HepG2 (cell line): Measurements from ENCODE around the gene PRDX5. TPM values are rescaled to one million over a fixed set of nuclear protein-coding genes. Genes with fewer than 3 reads are reported as not detected.
A peak's percentile ranks its signal among the peaks of the same experiment; 100 is the strongest.

Experiments
- ATAC-seq: fragments of 200-7000 bp; cut with Tn5 transposase; 3 replicates; pipeline ENCODE4 v1.9.1; 2020; ENCODE audit warnings: mild to moderate bottlenecking, moderate library complexity
- BruUV-seq: library from RNA; stranded (reverse); fragments of 400-500 nt; replicated peaks from 2 replicates; lab custom pipeline; 2021; lab: Mats Ljungman, UMichigan
- CTCF ChIA-PET: fragments of 300-600 bp; formaldehyde crosslinking; extraction: SDS; loops from one replicate; lab custom pipeline; 2021; ENCODE audit warnings: low total read pairs, inconsistent platforms, low intra/inter-chr PET ratio; lab: Yijun Ruan, JAX
- POLR2A ChIA-PET: fragments of 350-600 bp; sonication (Branson Sonifier 250); formaldehyde crosslinking; loops from one replicate; lab custom pipeline; 2020; ENCODE audit warnings: antibody characterized with exemption, inconsistent platforms; lab: Yijun Ruan, JAX
- DNase-seq: peaks from one replicate; pipeline ENCODE4 v3.0.0-alpha.2; 2015; ENCODE audit warnings: low spot score
- FAIRE-seq: peaks from 3 replicates; lab custom pipeline; 2011; peaks lifted over from hg19 to GRCh38; lab: Jason Lieb, UNC
- H2AFZ ChIP-seq: one replicate; pipeline ENCODE4 v1.6.1; 2011; ENCODE audit warnings: low read length, inconsistent platforms
- H3K27ac ChIP-seq: fragments of 300-600 bp; 3 replicates; pipeline ENCODE4 v1.8.0; 2011; ENCODE audit warnings: mixed run types, mild to moderate bottlenecking, mixed read lengths, low read length, inconsistent platforms; ENCODE audit not compliant: insufficient read depth; ENCODE audit errors: extremely low read length
- H3K27me3 ChIP-seq, 2 experiments: fragments of 200-600 bp in 1 of 2; 2 replicates in 1 of 2; 3 replicates in 1 of 2; pipeline versions ENCODE4 v1.6.0 to v1.8.0; 2011; ENCODE audit warnings: low read length in 2 of 2, mild to moderate bottlenecking in 2 of 2, moderate library complexity in 2 of 2, inconsistent platforms in 1 of 2; ENCODE audit not compliant: insufficient read depth in 2 of 2, control insufficient read depth in 1 of 2
- H3K36me3 ChIP-seq, 2 experiments: fragments of 200-600 bp in 1 of 2; replicated peaks in 1 of 2; 2 replicates in 1 of 2; 3 replicates in 1 of 2; pipeline versions ENCODE4 v1.5.1 to v1.8.0; 2011; ENCODE audit warnings: low read length in 2 of 2, inconsistent platforms in 1 of 2; ENCODE audit not compliant: insufficient read depth in 2 of 2, control insufficient read depth in 1 of 2
- H3K4me1 ChIP-seq: 2 replicates; pipeline ENCODE4 v1.5.1; 2012; ENCODE audit warnings: low read length, inconsistent platforms; ENCODE audit not compliant: insufficient read depth
- H3K4me2 ChIP-seq: 2 replicates; pipeline ENCODE4 v1.6.0; 2011; ENCODE audit warnings: low read depth, low read length, inconsistent platforms
- H3K4me3 ChIP-seq, 3 experiments: fragments of 200-600 bp in 1 of 3; sonication (generic), shearing (Covaris generic) in 1 of 3; replicated peaks in 1 of 3; 2 replicates each; pipeline ENCODE4 v1.5.1; 2011 to 2016; ENCODE audit warnings: low read length in 3 of 3, inconsistent platforms in 2 of 3, low read depth in 2 of 3, mild to moderate bottlenecking in 2 of 3, control low read depth in 1 of 3, mixed read lengths in 1 of 3; ENCODE audit not compliant: insufficient read depth in 1 of 3
- H3K79me2 ChIP-seq: one replicate; pipeline ENCODE4 v1.6.1; 2011; ENCODE audit warnings: low read length, inconsistent platforms; ENCODE audit not compliant: insufficient read depth
- H3K9ac ChIP-seq: 2 replicates; pipeline ENCODE4 v1.6.0; 2011; ENCODE audit warnings: mild to moderate bottlenecking, low read depth, low read length, inconsistent platforms; ENCODE audit not compliant: insufficient read depth
- H3K9me3 ChIP-seq: 2 replicates; pipeline ENCODE4 v1.5.1; 2012; ENCODE audit warnings: mild to moderate bottlenecking, low read length
- H4K20me1 ChIP-seq: 2 replicates; pipeline ENCODE4 v1.6.0; 2011; ENCODE audit warnings: inconsistent platforms, mild to moderate bottlenecking, low read length, moderate library complexity; ENCODE audit not compliant: insufficient read depth
- CEBPB ChIP-seq: IDR thresholded peaks from 2 replicates; pipeline ENCODE4 v1.6.1; 2011; ENCODE audit warnings: low read depth, low read length, improper control_type of control experiment, borderline replicate concordance
- CEBPG ChIP-seq: IDR thresholded peaks from 2 replicates; pipeline ENCODE4 v1.6.1; 2016
- CREB1 ChIP-seq, 2 experiments: fragments of 450-650 bp in 1 of 2; IDR thresholded peaks; 2 replicates each; pipeline ENCODE4 v1.6.1; 2016 to 2017; ENCODE audit warnings: control low read depth in 1 of 2, mild to moderate bottlenecking in 1 of 2, missing compliant biosample characterization in 1 of 2, missing genetic modification characterization in 1 of 2
- ETV5 ChIP-seq: IDR thresholded peaks from 2 replicates; pipeline ENCODE4 v1.6.1; 2018; ENCODE audit warnings: missing biosample characterization, missing genetic modification reagents, inconsistent platforms, borderline replicate concordance
- FOSL2 ChIP-seq: sonication (generic); formaldehyde crosslinking; IDR thresholded peaks from 2 replicates; pipeline ENCODE4 v1.4.0; 2020; ENCODE audit warnings: missing genetic modification reagents
- FOXC1 ChIP-seq: sonication (generic); formaldehyde crosslinking; IDR thresholded peaks from 2 replicates; pipeline ENCODE4 v1.8.0; 2022; ENCODE audit warnings: mild to moderate bottlenecking, missing genetic modification reagents, borderline replicate concordance
- MAFF ChIP-seq: IDR thresholded peaks from 2 replicates; pipeline ENCODE4 v1.6.1; 2011; ENCODE audit warnings: low read depth, low read length, improper control_type of control experiment
- MAZ ChIP-seq, 2 experiments: sonication (generic) in 1 of 2; formaldehyde crosslinking in 1 of 2; IDR thresholded peaks; 2 replicates each; pipeline versions ENCODE4 v1.5.0 to v1.6.1; 2012 to 2020; ENCODE audit warnings: low read depth in 2 of 2, mild to moderate bottlenecking in 2 of 2, borderline replicate concordance in 1 of 2, improper control_type of control experiment in 1 of 2, low read length in 1 of 2, missing genetic modification reagents in 1 of 2, moderate library complexity in 1 of 2
- MBD4 ChIP-seq: IDR thresholded peaks from 2 replicates; pipeline ENCODE4 v1.6.1; 2012; ENCODE audit warnings: low read length, inconsistent platforms, borderline replicate concordance
- SP5 ChIP-seq: IDR thresholded peaks from 2 replicates; pipeline ENCODE4 v1.6.1; 2016; ENCODE audit warnings: low read depth, borderline replicate concordance
- TFAP4 ChIP-seq: sonication (generic); IDR thresholded peaks from 2 replicates; pipeline ENCODE4 v1.6.1; 2016; ENCODE audit warnings: low read depth, borderline replicate concordance
- XRCC5 ChIP-seq: fragments of 200-400 bp; formaldehyde crosslinking; optimal IDR thresholded peaks from 2 replicates; pipeline ENCODE3; 2017; ENCODE audit warnings: mild to moderate bottlenecking, low read length
- YEATS2 ChIP-seq: sonication (generic); formaldehyde crosslinking; IDR thresholded peaks from 2 replicates; pipeline ENCODE4 v1.4.0; 2020; ENCODE audit warnings: missing genetic modification reagents, borderline replicate concordance
- ZNF678 ChIP-seq: sonication (generic); formaldehyde crosslinking; IDR thresholded peaks from 2 replicates; pipeline ENCODE4 v1.4.0; 2020; ENCODE audit warnings: mild to moderate bottlenecking, missing genetic modification reagents
- ZNF770 ChIP-seq: sonication (generic); formaldehyde crosslinking; IDR thresholded peaks from 2 replicates; pipeline ENCODE4 v1.5.0; 2020; ENCODE audit warnings: mild to moderate bottlenecking, missing genetic modification reagents
- ZXDC ChIP-seq: sonication (generic); formaldehyde crosslinking; IDR thresholded peaks from 2 replicates; pipeline ENCODE4 v1.5.0; 2020; ENCODE audit warnings: mild to moderate bottlenecking, missing genetic modification reagents
- WGBS: methylation state at CpG from one replicate; pipeline ENCODE4 v1.1.6; 2017; ENCODE audit warnings: low lambda C conversion rate; 5-methylcytosine and 5-hydroxymethylcytosine counted together
- in situ Hi-C: cut with HindIII; loops from 2 replicates; pipeline ENCODE4 v1.10.0; 2017; ENCODE audit warnings: low pct_unique_long_range_greater_than_20kb; ENCODE audit not compliant: extremely low pct_ligation_motif_present
- intact Hi-C: fragments of 100-400 bp; cut with micrococcal nuclease; formaldehyde crosslinking; loops from one replicate; pipeline ENCODE4 v1.10.0; 2022; ENCODE audit not compliant: unreplicated experiment
- polyA plus RNA-seq, 8 experiments: library from polyadenylated mRNA; depleted of rRNA in 3 of 8; stranded (reverse) in 7 of 8; unstranded in 1 of 8; fragments of >200 nt; fragmentation: Illumina TruSeq in 4 of 8; extraction: Trizol in 4 of 8; gene quantifications; 2 replicates each; pipeline versions ENCODE4 v1.2.1 to v1.2.3, GENCODE V29; 2011 to 2016; ENCODE audit warnings: low read depth in 4 of 8, missing spikeins in 1 of 8, mixed read lengths in 1 of 8; ENCODE audit not compliant: insufficient read depth in 1 of 8
- total RNA-seq, 5 experiments: library from RNA; depleted of rRNA; stranded (reverse); fragments of >200 nt; fragmentation: Illumina TruSeq; extraction: Trizol; gene quantifications; 2 replicates each; pipeline ENCODE4 v1.2.3, GENCODE V29; 2016; ENCODE audit warnings: low read depth in 1 of 5

Gene PRDX5
- total and polyA plus RNA-seq, 2 of the 13 experiments (the other 11 are each of a cell fraction or from before 2014, with no cell fraction given), result 215 to 311 TPM

GRCh38 chr11:64334764-64335735 is 17.1 kb downstream of the PRDX5 start:
- H4K20me1 ChIP-seq, result no peaks in the 10 kb centered on the region
- no peaks in the 10 kb centered on the region for H3K36me3 ChIP-seq
- no peak overlapping the region for H3K9ac ChIP-seq
- 11% methylated on average over 12 of the region's 13 CpGs for WGBS
- no peak overlapping the region for H3K27ac ChIP-seq
- BruUV-seq, result no TSS peak
- H3K4me2 ChIP-seq, result no peak overlapping the region
- no peaks in the 10 kb centered on the region for H3K9me3 ChIP-seq
- ChIA-PET CTCF (no interaction called here), POLR2A (interaction anchor here (0.7 to 1.2 kb wide), 2 partner anchors 18 to 25 kb away, joined by 3 to 7 read pairs; partner anchors contain the start of genes PRDX5 and TRMT112)
- peak; percentile 85 for DNase-seq
- in situ Hi-C loops (no loop called here), intact Hi-C loops (no loop called here)
- no peak overlapping the region for H3K4me3 ChIP-seq
- no peak overlapping the region for H2AFZ ChIP-seq
- FAIRE-seq, result no peak
- ATAC-seq, result peak; percentile 74
- H3K27me3 ChIP-seq, result peaks cover 3 to 21% of the 10 kb centered on the region in 2 experiments; a peak in 4 of 5 replicates
- no peaks in the 10 kb centered on the region for H3K79me2 ChIP-seq
- H3K4me1 ChIP-seq, result peaks cover 22% of the 10 kb centered on the region
- 0 out of 2 replicates have a peak, but pooled peaks have one; percentile 24 for TF ChIP-seq MAZ (IDR thresholded peaks at IDR 0.05; ENCODE audit: borderline replicate concordance, low read depth, low read length)
- no peak for TF ChIP-seq MAZ (CRISPR knock-in tag; IDR thresholded peaks at IDR 0.05; ENCODE audit: low read depth)
- TF ChIP-seq ZNF770 (CRISPR knock-in tag), result peak; percentile 39; the same call in 1 of the 2 replicates
- peak; percentile 94 for TF ChIP-seq CEBPB
- 0 out of 2 replicates have a peak, but pooled peaks have one; percentile 29 for TF ChIP-seq YEATS2 (CRISPR knock-in tag)
- peak; percentile 15; the same call in 1 of the 2 replicates for TF ChIP-seq ETV5 (CRISPR knock-in tag)
- peak; percentile 79 for TF ChIP-seq CEBPG
- 0 out of 2 replicates have a peak, but pooled peaks have one; percentile 12 for TF ChIP-seq SP5 (CRISPR knock-in tag)
- TF ChIP-seq FOXC1 (CRISPR knock-in tag), result no peak
- peak; percentile 95 for TF ChIP-seq ZXDC (CRISPR knock-in tag)
- TF ChIP-seq MBD4, result no peak
- no peak for TF ChIP-seq ZNF678 (CRISPR knock-in tag)
- TF ChIP-seq MAFF, result peak; percentile 6; the same call in 1 of the 2 replicates
- TF ChIP-seq CREB1 (IDR thresholded peaks at IDR 0.05), result 0 out of 2 replicates have a peak, but pooled peaks have one; percentile 26
- no peak for TF ChIP-seq CREB1 (CRISPR knock-in tag; IDR thresholded peaks at IDR 0.05)
- TF ChIP-seq TFAP4, result peak; percentile 60; the same call in 1 of the 2 replicates
- TF ChIP-seq XRCC5, result peak; percentile 38
- peak; percentile 95 for TF ChIP-seq FOSL2 (CRISPR knock-in tag)
